Activated naive CD4-positive, alpha-beta T cell treated with anti-CD3 and anti-CD28 coated beads, Interleukin-2, amount 50 U/mL, for 24 hours (primary cell): ENCODE measurements around the gene RASSF1.

ENCODE experiments used
- H3K27ac Mint-ChIP-seq: one replicate; pipeline ENCODE4 v1.8.0; 2021; ENCODE audit warnings: mild to moderate bottlenecking, mixed read lengths
- H3K27me3 Mint-ChIP-seq: one replicate; pipeline ENCODE4 v1.8.0; 2021; ENCODE audit warnings: mixed read lengths
- H3K36me3 Mint-ChIP-seq: one replicate; pipeline ENCODE4 v1.8.0; 2021; ENCODE audit warnings: mixed read lengths
- H3K4me1 Mint-ChIP-seq: one replicate; pipeline ENCODE4 v1.8.0; 2021; ENCODE audit warnings: mixed read lengths
- H3K4me3 Mint-ChIP-seq: one replicate; pipeline ENCODE4 v1.8.0; 2021; ENCODE audit warnings: mild to moderate bottlenecking, mixed read lengths
- H3K9me3 Mint-ChIP-seq: one replicate; pipeline ENCODE4 v1.8.0; 2021; ENCODE audit warnings: mixed read lengths

RASSF1 gene

GRCh38 chr3:50340448-50341329, at the start of gene RASSF1:
Gene RASSF1, minus strand, starts transcription at chr3:50340836. Its CDS starts 31 bp downstream, at chr3:50340805.
- Mint-ChIP-seq H3K4me1 (peaks cover 41% of the 10 kb centered on the region), H3K36me3 (peaks cover 4% of the 10 kb centered on the region), H3K27me3 (no peaks in the 10 kb centered on the region), H3K9me3 (no peaks in the 10 kb centered on the region), H3K27ac (peak within 1 kb of the TSS; percentile 69), H3K4me3 (peak within 1 kb of the TSS; percentile 98)

GRCh38 chr3:50389414-50389767, 48.8 kb upstream of the RASSF1 start:
- no peaks in the 10 kb centered on the region for H3K36me3 Mint-ChIP-seq
- no peaks in the 10 kb centered on the region for H3K27me3 Mint-ChIP-seq
- H3K27ac Mint-ChIP-seq, result no peak overlapping the region
- peaks cover 3% of the 10 kb centered on the region for H3K4me1 Mint-ChIP-seq
- no peaks in the 10 kb centered on the region for H3K9me3 Mint-ChIP-seq
- H3K4me3 Mint-ChIP-seq, result no peak overlapping the region

DNA sequence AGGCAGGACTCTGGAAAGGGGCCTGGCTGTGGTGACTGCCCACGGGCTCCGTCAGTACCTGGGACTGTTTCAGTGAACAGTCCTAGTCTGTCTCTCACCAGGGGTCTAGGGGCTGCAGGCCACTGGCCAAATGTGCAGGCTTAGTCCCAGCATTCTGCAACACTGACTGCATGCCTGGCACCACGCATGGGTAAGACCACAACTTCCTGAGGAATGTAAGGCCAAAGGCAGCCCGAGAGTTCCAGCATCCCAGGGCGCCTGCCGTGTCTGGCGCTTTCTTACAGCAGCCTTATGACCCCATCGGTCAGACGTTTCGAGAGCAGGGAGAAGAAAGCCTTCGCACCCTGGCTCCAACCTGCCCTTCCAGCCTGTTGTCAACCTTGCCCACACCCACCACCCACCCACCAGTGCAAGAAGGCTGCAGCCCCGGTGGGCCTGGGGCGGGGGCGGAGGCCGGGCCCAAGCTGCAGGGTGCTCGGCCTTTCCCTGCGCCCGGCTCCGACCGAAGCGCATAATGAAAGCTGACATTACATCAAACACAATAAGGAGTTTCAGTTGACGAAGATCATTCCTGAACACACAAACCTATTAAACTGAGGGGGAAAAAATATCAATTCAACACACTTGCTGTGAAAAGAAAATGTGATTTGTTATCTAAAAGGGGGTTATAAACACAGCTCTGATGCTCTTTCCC, 48.2 kb upstream of the RASSF1 start:
- no peaks in the 10 kb centered on the region for H3K36me3 Mint-ChIP-seq
- H3K9me3 Mint-ChIP-seq, result no peaks in the 10 kb centered on the region
- H3K27me3 Mint-ChIP-seq, result no peaks in the 10 kb centered on the region
- H3K4me1 Mint-ChIP-seq, result peaks cover 3% of the 10 kb centered on the region
- H3K27ac Mint-ChIP-seq, result no peak overlapping the region
- H3K4me3 Mint-ChIP-seq, result no peak overlapping the region

DNA sequence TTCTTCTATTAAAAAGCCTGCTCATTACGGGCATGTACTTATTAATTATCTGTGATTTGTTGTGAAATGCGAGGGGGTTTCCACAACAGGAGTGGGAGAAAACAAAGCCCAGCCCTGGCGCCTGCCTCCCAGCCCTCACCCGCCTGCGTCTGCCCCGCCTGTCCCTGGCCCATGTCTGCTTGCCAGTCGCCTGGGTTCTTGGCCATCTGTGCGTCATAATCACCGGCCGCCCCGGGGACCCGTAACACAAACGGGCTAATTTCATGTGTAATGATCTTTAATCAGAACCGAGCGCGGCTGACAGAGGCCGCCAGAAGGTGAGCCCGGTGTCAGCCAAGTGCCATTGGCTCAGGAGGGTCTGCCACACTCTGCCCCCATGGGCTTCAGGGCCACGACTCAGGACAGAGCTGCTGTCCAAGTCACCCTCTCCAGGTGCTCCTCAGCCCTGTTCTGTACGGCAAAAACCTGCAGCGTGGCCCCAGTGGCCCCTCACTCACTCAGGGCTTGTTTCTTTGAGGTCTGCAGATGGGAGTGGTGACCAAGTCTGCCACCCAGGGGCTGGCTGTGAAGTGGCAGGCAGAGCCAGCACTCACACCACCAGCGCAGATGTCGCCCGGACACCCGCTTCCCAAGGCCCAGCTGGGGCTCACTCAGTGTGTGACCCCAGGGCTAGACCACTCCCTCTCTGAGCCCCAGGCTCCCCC, 47.5 kb upstream of the RASSF1 start:
- Mint-ChIP-seq H3K4me3 (no peak overlapping the region), H3K27ac (no peak overlapping the region), H3K9me3 (no peaks in the 10 kb centered on the region), H3K36me3 (no peaks in the 10 kb centered on the region), H3K27me3 (no peaks in the 10 kb centered on the region), H3K4me1 (peaks cover 3% of the 10 kb centered on the region)

- Mint-ChIP-seq H3K27me3 (no peaks in the 10 kb centered on the region), H3K36me3 (no peaks in the 10 kb centered on the region), H3K27ac (no peak overlapping the region), H3K4me1 (no peaks in the 10 kb centered on the region), H3K4me3 (no peak overlapping the region), H3K9me3 (no peaks in the 10 kb centered on the region)
These were observed 45.1 kb upstream of the RASSF1 start for GRCh38 chr3:50385754-50386153.

- H3K27ac Mint-ChIP-seq, result no peak overlapping the region
- no peaks in the 10 kb centered on the region for H3K27me3 Mint-ChIP-seq
- no peaks in the 10 kb centered on the region for H3K36me3 Mint-ChIP-seq
- H3K4me3 Mint-ChIP-seq, result no peak overlapping the region
- no peaks in the 10 kb centered on the region for H3K4me1 Mint-ChIP-seq
- no peaks in the 10 kb centered on the region for H3K9me3 Mint-ChIP-seq
These were observed 43.1 kb upstream of the RASSF1 start for GRCh38 chr3:50383750-50384149.

- H3K9me3 Mint-ChIP-seq, result no peaks in the 10 kb centered on the region
- no peak overlapping the region for H3K27ac Mint-ChIP-seq
- no peaks in the 10 kb centered on the region for H3K36me3 Mint-ChIP-seq
- no peaks in the 10 kb centered on the region for H3K27me3 Mint-ChIP-seq
- H3K4me1 Mint-ChIP-seq, result no peaks in the 10 kb centered on the region
- H3K4me3 Mint-ChIP-seq, result no peak overlapping the region
These were observed 42.1 kb upstream of the RASSF1 start for GRCh38 chr3:50382722-50383121.

DNA sequence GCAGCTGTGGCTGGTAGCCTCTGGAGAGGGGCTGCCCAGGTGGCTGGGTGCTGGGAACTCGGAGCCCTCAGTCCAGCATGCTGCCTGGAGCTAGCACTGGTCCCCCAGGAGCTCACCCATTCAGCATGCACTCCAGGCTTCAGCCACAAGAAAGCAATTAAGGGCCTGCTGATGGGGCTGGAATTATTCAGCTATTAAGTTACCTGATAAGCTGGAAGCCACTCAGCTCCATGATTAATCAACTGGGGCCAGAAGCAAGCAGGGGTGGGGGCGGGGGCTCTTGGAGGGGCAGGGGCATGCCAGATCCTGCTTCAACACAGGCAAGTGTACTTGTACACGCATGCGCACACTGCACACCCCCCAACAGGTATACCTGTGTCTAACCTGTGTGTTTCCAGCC, 40.7 kb upstream of the RASSF1 start:
- Mint-ChIP-seq H3K36me3 (no peaks in the 10 kb centered on the region), H3K4me1 (no peaks in the 10 kb centered on the region), H3K9me3 (no peaks in the 10 kb centered on the region), H3K4me3 (no peak overlapping the region), H3K27me3 (no peaks in the 10 kb centered on the region), H3K27ac (no peak overlapping the region)

- Mint-ChIP-seq H3K4me1 (no peaks in the 10 kb centered on the region), H3K36me3 (no peaks in the 10 kb centered on the region), H3K4me3 (no peak overlapping the region), H3K27ac (no peak overlapping the region), H3K9me3 (no peaks in the 10 kb centered on the region), H3K27me3 (no peaks in the 10 kb centered on the region)
These were observed 39.9 kb upstream of the RASSF1 start for GRCh38 chr3:50380405-50381085.

DNA sequence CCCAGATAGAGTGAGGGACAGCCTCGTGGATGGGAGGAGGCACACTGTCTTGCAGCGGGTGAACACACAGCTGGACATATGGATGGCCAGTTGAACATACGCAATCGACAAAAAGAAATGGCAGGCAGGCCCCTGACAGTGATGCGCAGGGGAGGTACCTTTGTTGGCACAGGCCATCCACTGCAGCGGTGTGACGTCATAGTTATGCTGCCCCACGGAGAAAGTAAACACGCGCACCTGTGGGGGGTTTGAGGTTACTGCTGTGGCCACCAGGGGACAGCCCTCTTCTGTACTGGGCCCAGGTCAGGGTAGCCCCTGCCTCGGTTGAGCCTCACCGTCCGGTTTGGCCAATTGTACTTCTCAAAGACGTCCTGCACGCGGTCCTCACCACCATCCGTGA, 38.1 kb upstream of the RASSF1 start:
- no peak overlapping the region for H3K4me3 Mint-ChIP-seq
- H3K9me3 Mint-ChIP-seq, result no peaks in the 10 kb centered on the region
- H3K27me3 Mint-ChIP-seq, result no peaks in the 10 kb centered on the region
- no peaks in the 10 kb centered on the region for H3K36me3 Mint-ChIP-seq
- H3K27ac Mint-ChIP-seq, result no peak overlapping the region
- peaks cover under 1% of the 10 kb centered on the region for H3K4me1 Mint-ChIP-seq

- peaks cover 5% of the 10 kb centered on the region for H3K4me1 Mint-ChIP-seq
- no peaks in the 10 kb centered on the region for H3K27me3 Mint-ChIP-seq
- no peak overlapping the region for H3K4me3 Mint-ChIP-seq
- no peak overlapping the region for H3K27ac Mint-ChIP-seq
- no peaks in the 10 kb centered on the region for H3K36me3 Mint-ChIP-seq
- no peaks in the 10 kb centered on the region for H3K9me3 Mint-ChIP-seq
These were observed 37.4 kb upstream of the RASSF1 start for GRCh38 chr3:50378024-50378423.

GRCh38 chr3:50375258-50375931, 34.8 kb upstream of the RASSF1 start:
- H3K27ac Mint-ChIP-seq, result no peak overlapping the region
- peaks cover 12% of the 10 kb centered on the region for H3K4me1 Mint-ChIP-seq
- no peaks in the 10 kb centered on the region for H3K9me3 Mint-ChIP-seq
- H3K36me3 Mint-ChIP-seq, result no peaks in the 10 kb centered on the region
- H3K4me3 Mint-ChIP-seq, result no peak overlapping the region
- H3K27me3 Mint-ChIP-seq, result no peaks in the 10 kb centered on the region

DNA sequence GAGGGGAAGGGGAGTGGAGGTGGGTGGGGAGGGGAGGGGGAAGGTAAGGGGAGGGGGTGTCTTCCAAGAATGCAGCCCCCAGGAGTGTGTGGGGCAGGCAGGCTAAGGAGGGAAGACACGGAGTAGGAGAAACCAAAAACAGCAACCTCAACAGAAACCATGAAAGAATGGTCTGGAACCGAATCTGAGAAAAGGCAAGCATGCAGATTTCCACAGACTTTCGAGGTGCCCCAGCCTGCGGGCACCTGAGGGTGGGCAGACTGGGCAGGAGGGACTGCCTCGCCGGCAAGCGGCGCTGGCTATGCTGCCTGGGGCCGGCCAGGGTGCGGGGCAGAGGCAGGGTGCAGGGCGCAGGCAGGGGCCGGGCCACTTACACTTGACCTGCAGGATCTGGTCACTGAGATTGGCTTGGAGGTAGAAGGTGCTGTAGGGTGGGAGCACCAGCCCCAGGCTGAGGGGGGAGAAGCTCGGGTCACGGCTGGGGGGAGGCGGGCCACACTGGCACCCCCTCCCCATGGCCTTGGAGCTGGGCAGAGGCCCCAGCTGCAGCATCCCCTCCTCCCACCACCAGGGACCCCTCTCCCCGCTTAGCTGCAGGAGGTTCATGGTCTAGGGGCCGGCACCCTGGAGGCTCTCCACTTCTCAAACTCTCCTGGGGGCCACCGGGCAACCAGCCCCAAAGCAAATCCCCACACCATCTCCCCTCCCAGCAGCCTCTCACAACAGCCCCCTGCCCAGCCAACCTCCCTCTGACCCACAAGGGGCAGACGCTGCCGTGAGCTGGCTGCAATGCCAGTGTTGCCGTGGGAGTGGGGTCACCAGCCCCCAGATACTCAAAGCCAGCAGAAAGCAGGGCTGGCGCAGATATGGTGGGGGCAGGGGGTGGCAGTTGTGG, 34.0 kb upstream of the RASSF1 start:
- Mint-ChIP-seq H3K9me3 (no peaks in the 10 kb centered on the region), H3K4me1 (peaks cover 12% of the 10 kb centered on the region), H3K27ac (no peak overlapping the region), H3K36me3 (no peaks in the 10 kb centered on the region), H3K4me3 (no peak overlapping the region), H3K27me3 (no peaks in the 10 kb centered on the region)
